Thoracic aorta (tissue), 2 donors: ENCODE data around the gene PIWIL1. TPM values are rescaled to one million over a fixed set of nuclear protein-coding genes. Genes with fewer than 3 reads are reported as not detected.

Experiments
- ATAC-seq: fragments of 150-250 bp; one replicate; pipeline ENCODE4 v1.8.0; 2017; ENCODE audit warnings: low read depth; ENCODE audit not compliant: insufficient number of reproducible peaks, low FRiP score
- DNase-seq: peaks from one replicate; pipeline ENCODE4 v3.0.0-alpha.2; 2020; ENCODE audit warnings: low spot score
- H3K27ac ChIP-seq, 2 donors: fragments of 200-600 bp; sonication (generic); 1 replicate in 1 of 2; 2 replicates in 1 of 2; pipeline ENCODE4 v1.5.1; 2016; ENCODE audit warnings: mild to moderate bottlenecking in 2 of 2, moderate library complexity in 2 of 2
- H3K27me3 ChIP-seq: fragments of 200-600 bp; sonication (generic); replicated peaks from 2 replicates; pipeline ENCODE4 v1.6.0; 2016; ENCODE audit warnings: mild to moderate bottlenecking; ENCODE audit not compliant: insufficient read depth
- H3K36me3 ChIP-seq: fragments of 200-600 bp; sonication (generic); one replicate; pipeline ENCODE4 v1.5.1; 2016
- H3K4me1 ChIP-seq, 2 donors: fragments of 200-600 bp; sonication (generic); 1 replicate in 1 of 2; 2 replicates in 1 of 2; pipeline versions ENCODE4 v1.5.1 to v1.6.0; 2016; ENCODE audit warnings: low read depth in 2 of 2, mild to moderate bottlenecking in 1 of 2; ENCODE audit not compliant: control insufficient read depth in 1 of 2
- H3K4me3 ChIP-seq: fragments of 200-600 bp; sonication (generic); 2 replicates; pipeline ENCODE4 v1.5.1; 2016; ENCODE audit warnings: mild to moderate bottlenecking
- H3K9me3 ChIP-seq: fragments of 200-600 bp; sonication (generic); 2 replicates; pipeline ENCODE4 v1.5.1; 2016
- CTCF ChIP-seq: fragments of 200-600 bp; sonication (generic); IDR thresholded peaks from one replicate; pipeline ENCODE4 v1.5.1; 2019; ENCODE audit warnings: antibody characterized with exemption
- total RNA-seq, 2 donors: library from RNA; depleted of rRNA; stranded (reverse); fragments of >200 nt; gene quantifications; one replicate each; pipeline versions ENCODE4 v1.1.0 to v1.2.3, GENCODE V29; 2016

PIWIL1 gene
- total RNA-seq, 2 donors from 2014 or later = not detected

GRCh38 chr12:130367523-130367922, 29.8 kb downstream of the PIWIL1 start:
- no peaks in the 10 kb centered on the region for H3K4me1 ChIP-seq
- ATAC-seq (no peak), DNase-seq (no peak)
- H3K4me3 ChIP-seq = no peak overlapping the region
- no peak overlapping the region for H3K27ac ChIP-seq
- no peaks in the 10 kb centered on the region for H3K27me3 ChIP-seq
- H3K36me3 ChIP-seq = no peaks in the 10 kb centered on the region
- TF ChIP-seq CTCF = no peak
- no peaks in the 10 kb centered on the region for H3K9me3 ChIP-seq

GRCh38 chr12:130369816-130370215, 32.1 kb downstream of the PIWIL1 start:
- no peak for DNase-seq
- Histone ChIP-seq H3K4me1 (no peaks in the 10 kb centered on the region), H3K27me3 (no peaks in the 10 kb centered on the region), H3K36me3 (no peaks in the 10 kb centered on the region), H3K4me3 (no peak overlapping the region), H3K9me3 (no peaks in the 10 kb centered on the region), H3K27ac (no peak overlapping the region)
- no peak for TF ChIP-seq CTCF
- ATAC-seq = no peak

- no peaks in the 10 kb centered on the region for H3K27me3 ChIP-seq
- TF ChIP-seq CTCF = no peak
- ATAC-seq = no peak
Measured at GRCh38 chr12:130371296-130371695, 33.6 kb downstream of the PIWIL1 start.

GRCh38 chr12:130372936-130373335, 35.2 kb downstream of the PIWIL1 start:
- no peak for DNase-seq
- Histone ChIP-seq H3K27me3 (no peaks in the 10 kb centered on the region), H3K4me1 (no peaks in the 10 kb centered on the region)

More at GRCh38 chr12:130371296-130371695, 33.6 kb downstream of the PIWIL1 start:
- DNase-seq = no peak
- H3K4me1 ChIP-seq = no peaks in the 10 kb centered on the region
- H3K4me3 ChIP-seq = no peak overlapping the region
- H3K36me3 ChIP-seq = no peaks in the 10 kb centered on the region
- no peak overlapping the region for H3K27ac ChIP-seq
- H3K9me3 ChIP-seq = no peaks in the 10 kb centered on the region

GRCh38 chr12:130374083-130374482, 36.4 kb downstream of the PIWIL1 start:
- no peaks in the 10 kb centered on the region for H3K27me3 ChIP-seq
- no peak for ATAC-seq

More at GRCh38 chr12:130372936-130373335, 35.2 kb downstream of the PIWIL1 start:
- H3K4me3 ChIP-seq = no peak overlapping the region
- TF ChIP-seq CTCF = no peak
- H3K9me3 ChIP-seq = no peaks in the 10 kb centered on the region
- no peaks in the 10 kb centered on the region for H3K36me3 ChIP-seq
- no peak overlapping the region for H3K27ac ChIP-seq
- ATAC-seq = no peak

More at GRCh38 chr12:130374083-130374482, 36.4 kb downstream of the PIWIL1 start:
- no peak overlapping the region for H3K27ac ChIP-seq
- H3K9me3 ChIP-seq = no peaks in the 10 kb centered on the region
- H3K36me3 ChIP-seq = no peaks in the 10 kb centered on the region
- H3K4me3 ChIP-seq = no peak overlapping the region
- no peak for TF ChIP-seq CTCF
- H3K4me1 ChIP-seq = no peaks in the 10 kb centered on the region
- DNase-seq = no peak
